Measurements from ENCODE around the gene NFATC4.

NFATC4 gene

DNA sequence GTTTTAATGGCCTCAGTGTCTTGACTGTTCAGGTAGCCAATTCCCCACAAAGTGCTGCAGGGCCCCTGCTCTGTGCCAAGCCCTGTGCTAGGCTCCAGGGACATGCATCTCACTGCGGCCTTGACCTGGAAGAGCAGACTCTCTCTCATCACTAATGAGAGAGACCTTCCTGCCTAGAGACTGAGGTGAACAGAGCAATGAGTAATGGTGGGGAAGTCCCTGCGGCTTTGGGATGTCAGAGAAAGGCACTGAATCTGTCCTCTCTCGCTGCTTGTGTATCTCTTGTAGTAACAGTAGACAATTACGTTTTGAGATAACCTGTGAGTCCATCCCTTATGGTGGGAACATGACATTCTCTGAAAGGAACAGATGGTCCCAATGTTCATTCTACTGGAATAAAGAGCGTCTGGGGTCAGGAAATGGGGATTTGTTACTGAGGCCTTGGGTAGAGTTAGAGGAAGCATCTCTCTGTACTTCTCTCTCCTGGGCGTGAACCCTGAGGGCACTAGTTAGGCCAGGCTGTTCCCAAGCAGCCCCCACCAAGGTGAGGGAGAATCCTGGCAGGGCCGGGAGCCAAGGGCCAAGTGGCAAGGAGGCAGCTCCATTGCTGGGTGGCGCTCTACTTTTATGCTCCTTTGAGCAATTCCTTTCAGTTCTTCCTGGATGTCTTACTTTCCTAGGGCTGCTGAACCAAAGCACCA lies 13.5 kb downstream of the NFATC4 start:
- Histone ChIP-seq H3K4me3 (ENCODE audit: low read depth, low read length) (no peak overlapping the region), H3K36me3 (ENCODE audit: control insufficient read depth in 2 of 2, insufficient read depth in 1 of 2, low read length in 2 of 2) (peaks cover 0 to 9% of the 10 kb centered on the region in 2 experiments; a peak in 1 of 3 replicates), H3K9me3 (ENCODE audit: control insufficient read depth, insufficient read depth, low read depth, low read length) (no peaks in the 10 kb centered on the region), H3K27ac (ENCODE audit: extremely low read depth, low read depth, low read length) (no peak overlapping the region), H3K4me1 (ENCODE audit: control insufficient read depth, insufficient read depth, low read length) (peaks cover 8% of the 10 kb centered on the region)
- ChIA-PET CTCF (interaction anchor here (0.9 to 3.0 kb wide), 5 partner anchors 16 to 50 kb away, joined by 3 to 21 read pairs (median 4); partner anchors contain the start of genes CBLN3 and KHNYN), POLR2A (interaction anchor here (1.9 kb wide), 1 partner anchor 48 kb away, joined by 4 read pairs; the partner anchor contains the start of genes CBLN3 and KHNYN)
- TF ChIP-seq ZBTB44 (tag by site-specific recombination; IDR thresholded peaks at IDR 0.05): no peak
- TF ChIP-seq ZNF302 (tag by site-specific recombination; IDR thresholded peaks at IDR 0.05; ENCODE audit: low read depth): no peak
- TF ChIP-seq ZNF184 (tag by site-specific recombination; IDR thresholded peaks at IDR 0.05): no peak
- TF ChIP-seq KLF10 (tag by site-specific recombination; IDR thresholded peaks at IDR 0.05): no peak
- TF ChIP-seq KLF1 (tag by site-specific recombination; IDR thresholded peaks at IDR 0.05): no peak
- no peak for TF ChIP-seq KLF8 (tag by site-specific recombination; IDR thresholded peaks at IDR 0.05)

DNA sequence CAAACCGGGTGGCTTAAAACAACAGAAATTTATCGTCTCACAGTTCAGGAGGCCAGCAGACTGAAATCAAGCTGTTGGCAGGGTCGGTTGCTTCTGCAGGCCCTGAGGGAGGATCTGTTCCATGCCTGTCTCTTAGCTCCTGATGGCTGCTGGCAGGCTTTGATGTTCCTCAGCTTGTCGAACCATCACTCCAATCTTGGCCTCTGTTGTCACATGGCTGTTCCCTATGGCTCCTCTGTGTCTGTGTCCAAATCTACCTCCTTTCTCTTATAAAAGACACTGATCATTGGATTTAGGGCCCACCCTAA lies 14.0 kb downstream of the NFATC4 start:
- CTCF ChIA-PET: interaction anchor here (0.9 to 1.7 kb wide), 4 partner anchors 17 to 60 kb away, joined by 3 to 10 read pairs (median 4); no protein-coding TSS in a partner anchor
- POLR2A ChIA-PET: interaction anchor here (1.9 kb wide), 1 partner anchor 48 kb away, joined by 4 read pairs; the partner anchor contains the start of genes CBLN3 and KHNYN
- Histone ChIP-seq H3K4me1 (ENCODE audit: control insufficient read depth, insufficient read depth, low read length) (peaks cover 7% of the 10 kb centered on the region), H3K9me3 (ENCODE audit: control insufficient read depth, insufficient read depth, low read depth, low read length) (no peaks in the 10 kb centered on the region), H3K27ac (ENCODE audit: extremely low read depth, low read depth, low read length) (no peak overlapping the region), H3K4me3 (ENCODE audit: low read depth, low read length) (no peak overlapping the region), H3K36me3 (ENCODE audit: control insufficient read depth in 2 of 2, insufficient read depth in 1 of 2, low read length in 2 of 2) (peaks cover 0 to 4% of the 10 kb centered on the region in 2 experiments; a peak in 1 of 3 replicates)
- no peak for TF ChIP-seq ZSCAN16 (tag by site-specific recombination; IDR thresholded peaks at IDR 0.05)
- TF ChIP-seq MYNN (tag by site-specific recombination; IDR thresholded peaks at IDR 0.05; ENCODE audit: borderline replicate concordance): no peak
- TF ChIP-seq ZBTB17 (tag by site-specific recombination; IDR thresholded peaks at IDR 0.05): no peak
- TF ChIP-seq ZNF530 (tag by site-specific recombination; IDR thresholded peaks at IDR 0.05; ENCODE audit: low read depth): no peak
- no peak for TF ChIP-seq ZNF211 (tag by site-specific recombination; IDR thresholded peaks at IDR 0.05; ENCODE audit: low read depth)
- TF ChIP-seq ZNF777 (tag by site-specific recombination; IDR thresholded peaks at IDR 0.05; ENCODE audit: borderline replicate concordance): no peak
- TF ChIP-seq PRDM2 (tag by site-specific recombination; IDR thresholded peaks at IDR 0.05; ENCODE audit: borderline replicate concordance): no peak
- TF ChIP-seq ZNF521 (tag by site-specific recombination; IDR thresholded peaks at IDR 0.05): no peak
- TF ChIP-seq, protein P1, sequence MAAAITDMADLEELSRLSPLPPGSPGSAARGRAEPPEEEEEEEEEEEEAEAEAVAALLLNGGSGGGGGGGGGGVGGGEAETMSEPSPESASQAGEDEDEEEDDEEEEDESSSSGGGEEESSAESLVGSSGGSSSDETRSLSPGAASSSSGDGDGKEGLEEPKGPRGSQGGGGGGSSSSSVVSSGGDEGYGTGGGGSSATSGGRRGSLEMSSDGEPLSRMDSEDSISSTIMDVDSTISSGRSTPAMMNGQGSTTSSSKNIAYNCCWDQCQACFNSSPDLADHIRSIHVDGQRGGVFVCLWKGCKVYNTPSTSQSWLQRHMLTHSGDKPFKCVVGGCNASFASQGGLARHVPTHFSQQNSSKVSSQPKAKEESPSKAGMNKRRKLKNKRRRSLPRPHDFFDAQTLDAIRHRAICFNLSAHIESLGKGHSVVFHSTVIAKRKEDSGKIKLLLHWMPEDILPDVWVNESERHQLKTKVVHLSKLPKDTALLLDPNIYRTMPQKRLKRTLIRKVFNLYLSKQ (tag by site-specific recombination; IDR thresholded peaks at IDR 0.05; ENCODE audit: borderline replicate concordance): no peak
- no peak for TF ChIP-seq ZNF391 (tag by site-specific recombination; IDR thresholded peaks at IDR 0.05; ENCODE audit: borderline replicate concordance, low read depth)
- TF ChIP-seq GLIS1 (tag by site-specific recombination; IDR thresholded peaks at IDR 0.05): no peak
- TF ChIP-seq ZEB2 (tag by site-specific recombination; IDR thresholded peaks at IDR 0.05): no peak
- no peak for TF ChIP-seq MZF1 (tag by site-specific recombination; IDR thresholded peaks at IDR 0.05; ENCODE audit: borderline replicate concordance)
- no peak for TF ChIP-seq ZNF280D (tag by site-specific recombination; IDR thresholded peaks at IDR 0.05)
- TF ChIP-seq ZNF555 (tag by site-specific recombination; conservative IDR thresholded peaks at IDR 0.05): no peak
- TF ChIP-seq IKZF3 (tag by site-specific recombination; IDR thresholded peaks at IDR 0.05): no peak

All from HEK293 (cell line).